RWPE1 (cell line): ENCODE data around the gene DDX42.

Experiments
- CTCF ChIA-PET: fragments of 350-600 bp; sonication (Branson Sonifier 250); formaldehyde crosslinking; extraction: SDS; loops from one replicate; lab custom pipeline; 2021; lab: Yijun Ruan, JAX
- POLR2A ChIA-PET: fragments of 400-600 bp; formaldehyde crosslinking; extraction: SDS; loops from one replicate; lab custom pipeline; 2020; ENCODE audit warnings: antibody characterized with exemption; ENCODE audit not compliant: low non-redundant PET; lab: Yijun Ruan, JAX
- DNase-seq: peaks from one replicate; pipeline ENCODE4 v3.0.0; 2012; ENCODE audit warnings: low spot score
- H3K27ac ChIP-seq: fragments of 450-650 bp; 2 replicates; pipeline ENCODE4 v1.5.1; 2017
- CTCF ChIP-seq: fragments of 450-650 bp; conservative IDR thresholded peaks from 2 replicates; pipeline ENCODE4 v1.5.1; 2017; ENCODE audit warnings: low read depth, mild to moderate bottlenecking

Gene DDX42

GRCh38 chr17:63752707-63753106 lies 21.3 kb upstream of the DDX42 start:
- TF ChIP-seq CTCF = no peak
- no peak for DNase-seq
- ChIA-PET CTCF (no interaction called here), POLR2A (no interaction called here)
- no peak overlapping the region for H3K27ac ChIP-seq

GRCh38 chr17:63753215-63753614 lies 20.8 kb upstream of the DDX42 start:
- H3K27ac ChIP-seq = no peak overlapping the region
- no peak for TF ChIP-seq CTCF
- ChIA-PET CTCF (no interaction called here), POLR2A (no interaction called here)
- DNase-seq = no peak

GRCh38 chr17:63754046-63754445 lies 19.9 kb upstream of the DDX42 start:
- no peak for DNase-seq
- no peak for TF ChIP-seq CTCF
- no peak overlapping the region for H3K27ac ChIP-seq
- ChIA-PET CTCF (no interaction called here), POLR2A (no interaction called here)

GRCh38 chr17:63758428-63758827 lies 15.5 kb upstream of the DDX42 start:
- no peak for TF ChIP-seq CTCF
- DNase-seq = no peak
- no peak overlapping the region for H3K27ac ChIP-seq
- ChIA-PET CTCF (no interaction called here), POLR2A (no interaction called here)

- ChIA-PET CTCF (no interaction called here), POLR2A (no interaction called here)
- no peak overlapping the region for H3K27ac ChIP-seq
- DNase-seq = no peak
- TF ChIP-seq CTCF = no peak
Observed at GRCh38 chr17:63760771-63761539, 13.0 kb upstream of the DDX42 start.

- CTCF ChIA-PET = interaction anchor here (0.7 kb wide), 1 partner anchor 260 kb away, joined by 4 read pairs; no protein-coding TSS in a partner anchor
- no peak for TF ChIP-seq CTCF
Observed at GRCh38 chr17:63762161-63763078, 11.6 kb upstream of the DDX42 start.

More at GRCh38 chr17:63762161-63763078, 11.6 kb upstream of the DDX42 start:
- H3K27ac ChIP-seq = peak overlapping the region; percentile 22
- DNase-seq = no peak
- POLR2A ChIA-PET = no interaction called here
